Neural cell (in vitro differentiated cells): ENCODE data around the gene KRTAP10-3. TPM values are rescaled to one million over a fixed set of nuclear protein-coding genes. Genes with fewer than 3 reads are reported as not detected.

ENCODE experiments used
- H2AFZ ChIP-seq: fragments of 200-600, 300-800 bp; sonication (generic), shearing (Covaris generic); 2 replicates; pipeline ENCODE4 v1.6.0; 2014; ENCODE audit warnings: low read depth, mild to moderate bottlenecking, antibody characterized with exemption, low read length, moderate library complexity
- H3F3A ChIP-seq: fragments of 200-600 bp; shearing (Covaris generic); 2 replicates; pipeline ENCODE4 v1.6.1; 2016; ENCODE audit warnings: mild to moderate bottlenecking, moderate library complexity, mixed read lengths, antibody characterized with exemption, low read length; ENCODE audit not compliant: insufficient read depth, poor library complexity, severe bottlenecking
- H3K27ac ChIP-seq: fragments of 200-600, 300-800 bp; sonication (generic), shearing (Covaris generic); 2 replicates; pipeline ENCODE4 v1.5.1; 2014; ENCODE audit warnings: mild to moderate bottlenecking, low read length, moderate library complexity
- H3K27me3 ChIP-seq: fragments of 300-800, 200-600 bp; sonication (generic), shearing (Covaris generic); 2 replicates; pipeline ENCODE4 v1.6.0; 2014; ENCODE audit warnings: mild to moderate bottlenecking, low read depth, low read length, moderate library complexity; ENCODE audit not compliant: insufficient read depth
- H3K36me3 ChIP-seq: fragments of 300-800, 200-600 bp; sonication (generic), shearing (Covaris generic); 2 replicates; pipeline ENCODE4 v1.5.1; 2014; ENCODE audit warnings: mild to moderate bottlenecking, antibody characterized with exemption, low read length, moderate library complexity; ENCODE audit not compliant: insufficient read depth
- H3K4me2 ChIP-seq: fragments of 300-800, 200-600 bp; sonication (generic), shearing (Covaris generic); 2 replicates; pipeline ENCODE4 v1.6.0; 2014; ENCODE audit warnings: mild to moderate bottlenecking, low read length
- H3K4me3 ChIP-seq: fragments of 300-800, 200-600 bp; sonication (generic), shearing (Covaris generic); 2 replicates; pipeline ENCODE4 v1.5.1; 2014; ENCODE audit warnings: mild to moderate bottlenecking, low read length, moderate library complexity
- H3K79me2 ChIP-seq: fragments of 200-600 bp; shearing (Covaris generic); replicated peaks from 2 replicates; pipeline ENCODE4 v1.6.0; 2014; ENCODE audit warnings: mild to moderate bottlenecking, low read length, moderate library complexity; ENCODE audit not compliant: insufficient read depth
- H3K9ac ChIP-seq: fragments of 300-800, 200-600 bp; sonication (generic), shearing (Covaris generic); 2 replicates; pipeline ENCODE4 v1.6.1; 2016; ENCODE audit warnings: mild to moderate bottlenecking, low read length, mixed read lengths
- H3K9me2 ChIP-seq: fragments of 200-600 bp; shearing (Covaris generic); 2 replicates; pipeline ENCODE4 v1.6.1; 2016; ENCODE audit warnings: mild to moderate bottlenecking, low read length, mixed read lengths; ENCODE audit not compliant: insufficient read depth
- H3K9me3 ChIP-seq: fragments of 200-600, 300-800 bp; sonication (generic), shearing (Covaris generic); 2 replicates; pipeline ENCODE4 v1.6.1; 2016; ENCODE audit warnings: mild to moderate bottlenecking, mixed run types, low read length, moderate library complexity, mixed read lengths
- H4K20me1 ChIP-seq: fragments of 200-600 bp; shearing (Covaris generic); 2 replicates; pipeline ENCODE4 v1.6.1; 2016; ENCODE audit warnings: mild to moderate bottlenecking, mixed run types; ENCODE audit not compliant: insufficient read depth
- CTCF ChIP-seq: fragments of 450-650 bp; IDR thresholded peaks from 2 replicates; pipeline ENCODE4 v1.5.1; 2014; ENCODE audit warnings: antibody characterized with exemption, mild to moderate bottlenecking, moderate library complexity; ENCODE audit not compliant: poor library complexity, severe bottlenecking
- EP300 ChIP-seq: fragments of 450-650 bp; conservative IDR thresholded peaks from 2 replicates; pipeline ENCODE4 v1.6.1; 2014; ENCODE audit warnings: antibody characterized with exemption, mild to moderate bottlenecking, moderate library complexity; ENCODE audit not compliant: poor library complexity, severe bottlenecking
- EZH2 ChIP-seq: fragments of 200-600, 300-800 bp; shearing (Covaris generic), sonication (generic); IDR thresholded peaks from 2 replicates; pipeline ENCODE4 v1.6.1; 2014; ENCODE audit warnings: antibody characterized with exemption, low read length, borderline replicate concordance, mild to moderate bottlenecking; ENCODE audit not compliant: insufficient read depth, poor library complexity, severe bottlenecking
- MXI1 ChIP-seq: fragments of 450-650 bp; conservative IDR thresholded peaks from 2 replicates; pipeline ENCODE4 v1.6.1; 2014; ENCODE audit warnings: antibody characterized with exemption, mild to moderate bottlenecking; ENCODE audit not compliant: poor library complexity, severe bottlenecking
- POLR2AphosphoS5 ChIP-seq: IDR thresholded peaks from 2 replicates; pipeline ENCODE4 v1.6.1; 2012
- RAD21 ChIP-seq: fragments of 450-650 bp; conservative IDR thresholded peaks from 2 replicates; pipeline ENCODE4 v1.6.1; 2014; ENCODE audit warnings: antibody characterized with exemption, mild to moderate bottlenecking, moderate library complexity
- REST ChIP-seq: IDR thresholded peaks from 2 replicates; pipeline ENCODE4 v1.6.1; 2012; ENCODE audit warnings: borderline replicate concordance
- SMC3 ChIP-seq: fragments of 450-650 bp; conservative IDR thresholded peaks from 2 replicates; pipeline ENCODE4 v1.6.1; 2014; ENCODE audit warnings: antibody characterized with exemption, mild to moderate bottlenecking, moderate library complexity; ENCODE audit not compliant: poor library complexity
- TAF1 ChIP-seq: IDR thresholded peaks from 2 replicates; pipeline ENCODE4 v1.6.1; 2012; ENCODE audit warnings: low read depth
- polyA plus RNA-seq: library from polyadenylated mRNA; depleted of rRNA; stranded (reverse); fragments of >200 nt; gene quantifications from 2 replicates; pipeline ENCODE4 v1.2.3, GENCODE V29; 2014

Gene KRTAP10-3
- polyA plus RNA-seq, 1 donor from 2014 or later, result not detected

- Histone ChIP-seq H3K4me3 (no peak overlapping the region), H3K27me3 (no peaks in the 10 kb centered on the region), H4K20me1 (no peaks in the 10 kb centered on the region), H3K9ac (no peak overlapping the region), H3K27ac (no peak overlapping the region), H3K9me3 (no peaks in the 10 kb centered on the region), H3F3A (no peaks in the 10 kb centered on the region), H2AFZ (no peak overlapping the region), H3K9me2 (no peaks in the 10 kb centered on the region), H3K4me2 (no peak overlapping the region), H3K36me3 (no peaks in the 10 kb centered on the region), H3K79me2 (no peaks in the 10 kb centered on the region)
- TF ChIP-seq EP300, result no peak
- TF ChIP-seq TAF1, result no peak
- TF ChIP-seq RAD21, result no peak
- TF ChIP-seq POLR2AphosphoS5, result no peak
- TF ChIP-seq MXI1, result no peak
- TF ChIP-seq EZH2, result no peak
- no peak for TF ChIP-seq REST
- TF ChIP-seq CTCF, result no peak
- no peak for TF ChIP-seq SMC3
Measured at GRCh38 chr21:44595524-44595923, 36.9 kb upstream of the KRTAP10-3 start.

GRCh38 chr21:44594406-44594916 lies 35.9 kb upstream of the KRTAP10-3 start:
- Histone ChIP-seq H3K27me3 (no peaks in the 10 kb centered on the region), H3F3A (no peaks in the 10 kb centered on the region), H3K9me3 (no peaks in the 10 kb centered on the region), H3K79me2 (no peaks in the 10 kb centered on the region), H2AFZ (no peak overlapping the region), H3K4me2 (no peak overlapping the region), H3K36me3 (no peaks in the 10 kb centered on the region), H3K4me3 (no peak overlapping the region), H3K27ac (no peak overlapping the region), H3K9ac (no peak overlapping the region), H4K20me1 (no peaks in the 10 kb centered on the region), H3K9me2 (no peaks in the 10 kb centered on the region)
- TF ChIP-seq TAF1, result no peak
- no peak for TF ChIP-seq RAD21
- TF ChIP-seq EP300, result no peak
- no peak for TF ChIP-seq EZH2
- TF ChIP-seq POLR2AphosphoS5, result no peak
- no peak for TF ChIP-seq REST
- no peak for TF ChIP-seq SMC3
